Left renal pelvis (tissue), 4 donors: ENCODE results near the gene MS4A1. TPM values are rescaled to one million over a fixed set of nuclear protein-coding genes. Genes with fewer than 3 reads are reported as not detected.
"Not testable (repeated sequence)": the region's sequence is repeated elsewhere in the genome, so short reads cannot be mapped to it uniquely, and the experiment has no call there.

ENCODE experiments used
- DNase-seq, 4 donors: peaks; one replicate each; pipeline ENCODE4 v3.0.0-alpha.2; 2013; ENCODE audit warnings: low read depth in 4 of 4, low spot score in 3 of 4
- polyA plus RNA-seq, 4 donors: library from polyadenylated mRNA; unstranded; fragments of 120-200 nt; gene quantifications; one replicate each; pipeline ENCODE4 v1.2.1, GENCODE V29; 2013; ENCODE audit not compliant: insufficient read length in 4 of 4

The MS4A1 gene
- polyA plus RNA-seq: 1 to 10 TPM in 1 of 4 donors, under 1 TPM in 2, not detected in 1; 0.34 to 2.4 (median 0.37) TPM

GRCh38 chr11:60455531-60456042 lies at the start of gene MS4A1:
Gene MS4A1, plus strand, starts transcription at chr11:60455847. Its CDS starts 6,528 bp downstream, at chr11:60462375.
- no peak for DNase-seq

GRCh38 chr11:60420015-60420414 lies 35.6 kb upstream of the MS4A1 start:
- no peak for DNase-seq

- no peak for DNase-seq
These were observed 33.0 kb upstream of the MS4A1 start for GRCh38 chr11:60422609-60423008.

GRCh38 chr11:60428517-60428916 lies 27.1 kb upstream of the MS4A1 start:
- DNase-seq: no peak

- DNase-seq: no peak
These were observed 26.4 kb upstream of the MS4A1 start, which contains the start of gene MS4A5 for GRCh38 chr11:60429272-60429671. Gene MS4A5, plus strand, starts transcription at chr11:60429572. Its CDS starts 103 bp downstream, at chr11:60429675.

GRCh38 chr11:60431251-60431650 lies 24.4 kb upstream of the MS4A1 start:
- DNase-seq: peak in 1 of 4 donors; percentile 3

- DNase-seq: no peak
These were observed 22.2 kb upstream of the MS4A1 start for GRCh38 chr11:60433401-60433800.

GRCh38 chr11:60447070-60447469 lies 8.6 kb upstream of the MS4A1 start:
- no peak for DNase-seq

- no peak for DNase-seq
These were observed 7.8 kb upstream of the MS4A1 start for GRCh38 chr11:60447846-60448245.

- DNase-seq: not testable (repeated sequence)
These were observed 4.5 kb upstream of the MS4A1 start for GRCh38 chr11:60451185-60451584.

- DNase-seq: no peak
These were observed 1.4 kb upstream of the MS4A1 start for GRCh38 chr11:60454212-60454611.

GRCh38 chr11:60457576-60457975 lies 1.9 kb downstream of the MS4A1 start:
- DNase-seq: no peak

GRCh38 chr11:60459345-60459744 lies 3.7 kb downstream of the MS4A1 start:
- no peak for DNase-seq

GRCh38 chr11:60468829-60469228 lies 13.2 kb downstream of the MS4A1 start:
- DNase-seq: no peak

- no peak for DNase-seq
These were observed 14.1 kb downstream of the MS4A1 start for GRCh38 chr11:60469723-60470122.

- DNase-seq: no peak
These were observed 21.4 kb downstream of the MS4A1 start for GRCh38 chr11:60477035-60477445.

GRCh38 chr11:60482361-60482760 lies 26.7 kb downstream of the MS4A1 start:
- no peak for DNase-seq

GRCh38 chr11:60485987-60486386 lies 30.3 kb downstream of the MS4A1 start:
- DNase-seq: no peak

- DNase-seq: no peak
These were observed 36.9 kb downstream of the MS4A1 start, which contains the start of gene MS4A12 for GRCh38 chr11:60492488-60493009. Gene MS4A12, plus strand, starts transcription at chr11:60492778. Its CDS starts 4,541 bp downstream, at chr11:60497319.

GRCh38 chr11:60493454-60493853 lies 37.8 kb downstream of the MS4A1 start:
- no peak for DNase-seq

- no peak for DNase-seq
These were observed 42.8 kb downstream of the MS4A1 start for GRCh38 chr11:60498399-60498798.

- no peak for DNase-seq
These were observed 43.2 kb downstream of the MS4A1 start for GRCh38 chr11:60498853-60499252.
